ENCODE data around the gene MAPK8.

MAPK8 gene

DNA sequence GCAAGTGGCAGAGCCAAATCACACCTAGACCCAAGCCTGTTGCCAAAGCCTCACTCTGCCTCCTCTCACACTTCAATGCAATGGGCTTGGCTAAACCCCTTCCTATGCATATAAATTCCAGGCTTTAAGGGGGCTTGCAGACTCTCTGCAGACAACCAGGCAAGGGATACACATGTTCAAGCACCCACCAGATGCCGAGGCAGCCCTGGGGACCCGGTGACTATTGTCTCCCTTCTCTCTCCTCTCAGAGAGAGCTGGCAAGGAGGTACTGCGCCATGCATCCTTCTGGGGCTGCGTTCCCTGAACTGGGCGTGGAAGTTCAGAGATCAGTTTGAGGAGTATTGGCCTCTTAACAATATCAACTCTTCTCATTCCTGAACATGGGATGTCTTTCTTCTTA is 167.2 kb downstream of the MAPK8 start:
- ChIA-PET POLR2A (no interaction called here), CTCF (no interaction called here)
- Histone ChIP-seq H3K36me3 (ENCODE audit: control insufficient read depth in 2 of 2, insufficient read depth in 1 of 2, low read length in 2 of 2) (no peaks in the 10 kb centered on the region), H3K4me1 (ENCODE audit: control insufficient read depth, insufficient read depth, low read length) (peaks cover 9% of the 10 kb centered on the region; the same call in 1 of the 2 replicates), H3K27ac (ENCODE audit: extremely low read depth, low read depth, low read length) (no peak overlapping the region), H3K4me3 (ENCODE audit: low read depth, low read length) (no peak overlapping the region), H3K9me3 (ENCODE audit: control insufficient read depth, insufficient read depth, low read depth, low read length) (no peaks in the 10 kb centered on the region)
- TF ChIP-seq, protein P1, sequence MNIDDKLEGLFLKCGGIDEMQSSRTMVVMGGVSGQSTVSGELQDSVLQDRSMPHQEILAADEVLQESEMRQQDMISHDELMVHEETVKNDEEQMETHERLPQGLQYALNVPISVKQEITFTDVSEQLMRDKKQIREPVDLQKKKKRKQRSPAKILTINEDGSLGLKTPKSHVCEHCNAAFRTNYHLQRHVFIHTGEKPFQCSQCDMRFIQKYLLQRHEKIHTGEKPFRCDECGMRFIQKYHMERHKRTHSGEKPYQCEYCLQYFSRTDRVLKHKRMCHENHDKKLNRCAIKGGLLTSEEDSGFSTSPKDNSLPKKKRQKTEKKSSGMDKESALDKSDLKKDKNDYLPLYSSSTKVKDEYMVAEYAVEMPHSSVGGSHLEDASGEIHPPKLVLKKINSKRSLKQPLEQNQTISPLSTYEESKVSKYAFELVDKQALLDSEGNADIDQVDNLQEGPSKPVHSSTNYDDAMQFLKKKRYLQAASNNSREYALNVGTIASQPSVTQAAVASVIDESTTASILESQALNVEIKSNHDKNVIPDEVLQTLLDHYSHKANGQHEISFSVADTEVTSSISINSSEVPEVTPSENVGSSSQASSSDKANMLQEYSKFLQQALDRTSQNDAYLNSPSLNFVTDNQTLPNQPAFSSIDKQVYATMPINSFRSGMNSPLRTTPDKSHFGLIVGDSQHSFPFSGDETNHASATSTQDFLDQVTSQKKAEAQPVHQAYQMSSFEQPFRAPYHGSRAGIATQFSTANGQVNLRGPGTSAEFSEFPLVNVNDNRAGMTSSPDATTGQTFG (tag by site-specific recombination; IDR thresholded peaks at IDR 0.05; ENCODE audit: borderline replicate concordance): no peak
- TF ChIP-seq ZNF174 (tag by site-specific recombination; IDR thresholded peaks at IDR 0.05) (no peak), HOXD13 (CRISPR knock-in tag; IDR thresholded peaks at IDR 0.05; ENCODE audit: borderline replicate concordance) (no peak), ZFP3 (tag by site-specific recombination; IDR thresholded peaks at IDR 0.05; ENCODE audit: low read depth) (no peak), ZFP69B (tag by site-specific recombination; IDR thresholded peaks at IDR 0.05) (no peak), ZNF223 (tag by site-specific recombination; IDR thresholded peaks at IDR 0.05) (no peak), MZF1 (tag by site-specific recombination; IDR thresholded peaks at IDR 0.05; ENCODE audit: borderline replicate concordance) (no peak), ZNF670 (tag by site-specific recombination; IDR thresholded peaks at IDR 0.05; ENCODE audit: low read depth) (no peak), OVOL3 (tag by site-specific recombination; IDR thresholded peaks at IDR 0.05) (no peak), ZNF324 (tag by site-specific recombination; IDR thresholded peaks at IDR 0.05) (no peak)
- TF ChIP-seq, protein P2, sequence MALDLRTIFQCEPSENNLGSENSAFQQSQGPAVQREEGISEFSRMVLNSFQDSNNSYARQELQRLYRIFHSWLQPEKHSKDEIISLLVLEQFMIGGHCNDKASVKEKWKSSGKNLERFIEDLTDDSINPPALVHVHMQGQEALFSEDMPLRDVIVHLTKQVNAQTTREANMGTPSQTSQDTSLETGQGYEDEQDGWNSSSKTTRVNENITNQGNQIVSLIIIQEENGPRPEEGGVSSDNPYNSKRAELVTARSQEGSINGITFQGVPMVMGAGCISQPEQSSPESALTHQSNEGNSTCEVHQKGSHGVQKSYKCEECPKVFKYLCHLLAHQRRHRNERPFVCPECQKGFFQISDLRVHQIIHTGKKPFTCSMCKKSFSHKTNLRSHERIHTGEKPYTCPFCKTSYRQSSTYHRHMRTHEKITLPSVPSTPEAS (tag by site-specific recombination; IDR thresholded peaks at IDR 0.05): no peak
- TF ChIP-seq, protein P3, sequence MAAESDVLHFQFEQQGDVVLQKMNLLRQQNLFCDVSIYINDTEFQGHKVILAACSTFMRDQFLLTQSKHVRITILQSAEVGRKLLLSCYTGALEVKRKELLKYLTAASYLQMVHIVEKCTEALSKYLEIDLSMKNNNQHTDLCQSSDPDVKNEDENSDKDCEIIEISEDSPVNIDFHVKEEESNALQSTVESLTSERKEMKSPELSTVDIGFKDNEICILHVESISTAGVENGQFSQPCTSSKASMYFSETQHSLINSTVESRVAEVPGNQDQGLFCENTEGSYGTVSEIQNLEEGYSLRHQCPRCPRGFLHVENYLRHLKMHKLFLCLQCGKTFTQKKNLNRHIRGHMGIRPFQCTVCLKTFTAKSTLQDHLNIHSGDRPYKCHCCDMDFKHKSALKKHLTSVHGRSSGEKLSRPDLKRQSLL (tag by site-specific recombination; IDR thresholded peaks at IDR 0.05): no peak
- TF ChIP-seq, protein P4, sequence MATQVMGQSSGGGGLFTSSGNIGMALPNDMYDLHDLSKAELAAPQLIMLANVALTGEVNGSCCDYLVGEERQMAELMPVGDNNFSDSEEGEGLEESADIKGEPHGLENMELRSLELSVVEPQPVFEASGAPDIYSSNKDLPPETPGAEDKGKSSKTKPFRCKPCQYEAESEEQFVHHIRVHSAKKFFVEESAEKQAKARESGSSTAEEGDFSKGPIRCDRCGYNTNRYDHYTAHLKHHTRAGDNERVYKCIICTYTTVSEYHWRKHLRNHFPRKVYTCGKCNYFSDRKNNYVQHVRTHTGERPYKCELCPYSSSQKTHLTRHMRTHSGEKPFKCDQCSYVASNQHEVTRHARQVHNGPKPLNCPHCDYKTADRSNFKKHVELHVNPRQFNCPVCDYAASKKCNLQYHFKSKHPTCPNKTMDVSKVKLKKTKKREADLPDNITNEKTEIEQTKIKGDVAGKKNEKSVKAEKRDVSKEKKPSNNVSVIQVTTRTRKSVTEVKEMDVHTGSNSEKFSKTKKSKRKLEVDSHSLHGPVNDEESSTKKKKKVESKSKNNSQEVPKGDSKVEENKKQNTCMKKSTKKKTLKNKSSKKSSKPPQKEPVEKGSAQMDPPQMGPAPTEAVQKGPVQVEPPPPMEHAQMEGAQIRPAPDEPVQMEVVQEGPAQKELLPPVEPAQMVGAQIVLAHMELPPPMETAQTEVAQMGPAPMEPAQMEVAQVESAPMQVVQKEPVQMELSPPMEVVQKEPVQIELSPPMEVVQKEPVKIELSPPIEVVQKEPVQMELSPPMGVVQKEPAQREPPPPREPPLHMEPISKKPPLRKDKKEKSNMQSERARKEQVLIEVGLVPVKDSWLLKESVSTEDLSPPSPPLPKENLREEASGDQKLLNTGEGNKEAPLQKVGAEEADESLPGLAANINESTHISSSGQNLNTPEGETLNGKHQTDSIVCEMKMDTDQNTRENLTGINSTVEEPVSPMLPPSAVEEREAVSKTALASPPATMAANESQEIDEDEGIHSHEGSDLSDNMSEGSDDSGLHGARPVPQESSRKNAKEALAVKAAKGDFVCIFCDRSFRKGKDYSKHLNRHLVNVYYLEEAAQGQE (tag by site-specific recombination; IDR thresholded peaks at IDR 0.05): no peak

DNA sequence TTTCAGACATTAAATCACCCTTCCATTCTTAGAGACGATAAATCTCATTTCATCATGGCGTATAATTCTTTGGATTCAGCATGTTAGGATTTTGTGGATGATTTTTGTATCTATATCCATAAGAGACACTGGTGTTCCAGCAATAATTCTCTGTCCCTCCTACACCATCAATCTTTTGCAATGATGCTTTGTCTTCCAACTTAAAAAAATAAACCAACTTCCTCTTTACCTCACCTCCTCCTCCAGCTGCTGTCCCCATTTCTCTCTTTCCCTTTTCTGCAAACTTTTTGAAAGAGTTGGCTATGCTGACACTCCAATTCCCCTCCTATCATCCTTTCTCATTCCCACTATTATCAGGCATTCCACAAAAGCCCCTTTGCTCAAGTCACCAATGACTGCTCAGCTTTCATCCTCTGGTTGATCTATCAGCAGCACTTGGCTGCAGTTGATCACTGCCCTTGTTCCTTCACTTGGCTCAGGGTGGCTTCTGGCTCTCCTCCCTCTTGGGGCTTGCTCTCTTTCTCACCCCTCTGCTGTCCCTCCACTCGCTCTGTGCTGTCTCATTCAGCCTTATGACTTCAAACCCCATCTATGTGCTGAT is 168.4 kb downstream of the MAPK8 start:
- H3K9me3 ChIP-seq (ENCODE audit: control insufficient read depth, insufficient read depth, low read depth, low read length): no peaks in the 10 kb centered on the region
- H3K4me1 ChIP-seq (ENCODE audit: control insufficient read depth, insufficient read depth, low read length): peaks cover 9% of the 10 kb centered on the region; the same call in 1 of the 2 replicates
- TF ChIP-seq, protein P5, sequence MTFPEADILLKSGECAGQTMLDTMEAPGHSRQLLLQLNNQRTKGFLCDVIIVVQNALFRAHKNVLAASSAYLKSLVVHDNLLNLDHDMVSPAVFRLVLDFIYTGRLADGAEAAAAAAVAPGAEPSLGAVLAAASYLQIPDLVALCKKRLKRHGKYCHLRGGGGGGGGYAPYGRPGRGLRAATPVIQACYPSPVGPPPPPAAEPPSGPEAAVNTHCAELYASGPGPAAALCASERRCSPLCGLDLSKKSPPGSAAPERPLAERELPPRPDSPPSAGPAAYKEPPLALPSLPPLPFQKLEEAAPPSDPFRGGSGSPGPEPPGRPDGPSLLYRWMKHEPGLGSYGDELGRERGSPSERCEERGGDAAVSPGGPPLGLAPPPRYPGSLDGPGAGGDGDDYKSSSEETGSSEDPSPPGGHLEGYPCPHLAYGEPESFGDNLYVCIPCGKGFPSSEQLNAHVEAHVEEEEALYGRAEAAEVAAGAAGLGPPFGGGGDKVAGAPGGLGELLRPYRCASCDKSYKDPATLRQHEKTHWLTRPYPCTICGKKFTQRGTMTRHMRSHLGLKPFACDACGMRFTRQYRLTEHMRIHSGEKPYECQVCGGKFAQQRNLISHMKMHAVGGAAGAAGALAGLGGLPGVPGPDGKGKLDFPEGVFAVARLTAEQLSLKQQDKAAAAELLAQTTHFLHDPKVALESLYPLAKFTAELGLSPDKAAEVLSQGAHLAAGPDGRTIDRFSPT (tag by site-specific recombination; IDR thresholded peaks at IDR 0.05): no peak
- TF ChIP-seq, protein P6, sequence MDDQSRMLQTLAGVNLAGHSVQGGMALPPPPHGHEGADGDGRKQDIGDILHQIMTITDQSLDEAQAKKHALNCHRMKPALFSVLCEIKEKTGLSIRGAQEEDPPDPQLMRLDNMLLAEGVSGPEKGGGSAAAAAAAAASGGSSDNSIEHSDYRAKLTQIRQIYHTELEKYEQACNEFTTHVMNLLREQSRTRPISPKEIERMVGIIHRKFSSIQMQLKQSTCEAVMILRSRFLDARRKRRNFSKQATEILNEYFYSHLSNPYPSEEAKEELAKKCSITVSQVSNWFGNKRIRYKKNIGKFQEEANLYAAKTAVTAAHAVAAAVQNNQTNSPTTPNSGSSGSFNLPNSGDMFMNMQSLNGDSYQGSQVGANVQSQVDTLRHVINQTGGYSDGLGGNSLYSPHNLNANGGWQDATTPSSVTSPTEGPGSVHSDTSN (CRISPR knock-in tag; IDR thresholded peaks at IDR 0.05): no peak
- no peak for TF ChIP-seq ZNF221 (tag by site-specific recombination; IDR thresholded peaks at IDR 0.05; ENCODE audit: borderline replicate concordance)
- no peak for TF ChIP-seq ZNF768 (tag by site-specific recombination; IDR thresholded peaks at IDR 0.05)
- no peak for TF ChIP-seq ZNF223 (tag by site-specific recombination; IDR thresholded peaks at IDR 0.05)
- H3K27ac ChIP-seq (ENCODE audit: extremely low read depth, low read depth, low read length): no peak overlapping the region
- no peaks in the 10 kb centered on the region for H3K36me3 ChIP-seq (ENCODE audit: control insufficient read depth in 2 of 2, insufficient read depth in 1 of 2, low read length in 2 of 2)
- ChIA-PET CTCF (interaction anchor here (0.6 to 0.7 kb wide), 2 partner anchors 78 to 181 kb away, joined by 3 to 4 read pairs; no protein-coding TSS in a partner anchor), POLR2A (no interaction called here)
- no peak overlapping the region for H3K4me3 ChIP-seq (ENCODE audit: low read depth, low read length)

All from HEK293 (cell line).